ENCODE data around the gene GUCA1A. TPM values are rescaled to one million over a fixed set of nuclear protein-coding genes. Genes with fewer than 3 reads are reported as not detected.

Gene GUCA1A
- total RNA-seq, 1 experiment from 2014 or later, result 17.2 TPM

DNA sequence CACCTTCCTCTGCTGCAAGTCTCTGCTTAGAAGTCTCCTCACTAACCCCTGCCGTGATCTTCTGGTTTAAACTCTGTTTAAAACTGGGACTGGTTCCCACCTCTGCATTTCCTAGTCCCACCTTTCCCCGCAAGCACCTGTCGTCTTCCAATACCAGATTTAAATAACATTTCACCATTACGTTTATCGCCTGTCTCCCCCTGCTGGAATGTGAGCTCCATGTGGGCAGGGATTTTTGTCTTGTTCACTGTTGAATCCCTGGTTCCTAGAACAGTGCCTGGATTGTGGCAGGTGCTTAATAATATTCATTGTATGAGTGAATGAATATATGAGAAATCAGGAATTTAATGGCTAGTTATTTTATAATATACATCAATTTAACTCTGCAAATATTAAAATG lies 2.7 kb downstream of the GUCA1A start:
- Histone ChIP-seq H2AK5ac (ENCODE audit: insufficient read length, low read length) (no peak overlapping the region), H4K91ac (ENCODE audit: insufficient read length, low read depth, low read length) (no peak overlapping the region), H2BK15ac (ENCODE audit: low read depth, low read length) (no peak overlapping the region), H3K27me3 (ENCODE audit: insufficient read depth, low read length) (no peaks in the 10 kb centered on the region), H4K8ac (replicated peaks; ENCODE audit: insufficient read length, low read depth, low read length) (no peak overlapping the region), H3K4ac (ENCODE audit: low read depth, low read length) (no peak overlapping the region), H2BK5ac (ENCODE audit: insufficient read length, low read length) (no peak overlapping the region), H3T11ph (ENCODE audit: low read length) (no peak overlapping the region), H3K9ac (ENCODE audit: extremely low read depth, insufficient read length, low read length) (no peak overlapping the region), H2BK20ac (ENCODE audit: low read depth, low read length, poor library complexity, severe bottlenecking) (no peak overlapping the region), H3K18ac (ENCODE audit: insufficient read length, low read depth, low read length) (no peak overlapping the region), H2BK12ac (ENCODE audit: insufficient read length, low read depth, low read length) (no peak overlapping the region), H3K27ac (ENCODE audit: insufficient read length, low read depth, low read length) (no peak overlapping the region), H3K9me3 (ENCODE audit: control insufficient read depth, low read depth, low read length) (no peaks in the 10 kb centered on the region), H2BK120ac (ENCODE audit: low read depth, low read length, poor library complexity, severe bottlenecking) (no peak overlapping the region), H3K14ac (ENCODE audit: insufficient read depth, low read length) (no peak overlapping the region), H2AFZ (ENCODE audit: low read length) (no peak overlapping the region), H4K5ac (ENCODE audit: insufficient read length, low read depth, low read length) (no peak overlapping the region), H3K23me2 (ENCODE audit: insufficient read length, low read depth, low read length, poor library complexity, severe bottlenecking) (peaks cover 13% of the 10 kb centered on the region), H3K79me2 (ENCODE audit: insufficient read depth, low read length) (no peaks in the 10 kb centered on the region), H3K4me1 (ENCODE audit: insufficient read depth, low read length) (no peaks in the 10 kb centered on the region; the same call in 1 of the 2 replicates), H4K20me1 (ENCODE audit: control insufficient read depth, insufficient read depth, insufficient read length) (no peaks in the 10 kb centered on the region), H3K56ac (ENCODE audit: insufficient read length, low read depth, low read length) (no peak overlapping the region), H3K79me1 (ENCODE audit: insufficient read depth, low read depth, low read length, poor library complexity, severe bottlenecking) (no peaks in the 10 kb centered on the region), H3K4me2 (ENCODE audit: insufficient read depth, insufficient read length, low read length) (no peak overlapping the region), H3K23ac (ENCODE audit: insufficient read length, low read depth, low read length) (no peak overlapping the region)
- Mint-ChIP-seq H3K27me3 (ENCODE audit: low read depth) (no peaks in the 10 kb centered on the region; the same call in 1 of the 2 replicates), H3K27ac (peak overlapping the region in 2 of 3 experiments; percentile 89 to 96; a peak in 5 of 7 replicates), H3K9me3 (no peaks in the 10 kb centered on the region; a peak in 1 of 5 replicates), H3K36me3 (ENCODE audit: insufficient read depth in 1 of 3, low read depth in 3 of 3) (peaks cover 3 to 7% (median 4%) of the 10 kb centered on the region in 3 experiments; a peak in 5 of 7 replicates), H3K4me1 (peaks cover 48 to 59% of the 10 kb centered on the region in 2 experiments), H3K4me3 (no peak overlapping the region; a peak in 1 of 5 replicates)
- DNase-seq, result peak; percentile 46
- WGBS (ENCODE audit: extremely low coverage, insufficient read length, low lambda C conversion rate), result 100% methylated on average over 2 of the region's 5 CpGs
- TF ChIP-seq, protein P1, sequence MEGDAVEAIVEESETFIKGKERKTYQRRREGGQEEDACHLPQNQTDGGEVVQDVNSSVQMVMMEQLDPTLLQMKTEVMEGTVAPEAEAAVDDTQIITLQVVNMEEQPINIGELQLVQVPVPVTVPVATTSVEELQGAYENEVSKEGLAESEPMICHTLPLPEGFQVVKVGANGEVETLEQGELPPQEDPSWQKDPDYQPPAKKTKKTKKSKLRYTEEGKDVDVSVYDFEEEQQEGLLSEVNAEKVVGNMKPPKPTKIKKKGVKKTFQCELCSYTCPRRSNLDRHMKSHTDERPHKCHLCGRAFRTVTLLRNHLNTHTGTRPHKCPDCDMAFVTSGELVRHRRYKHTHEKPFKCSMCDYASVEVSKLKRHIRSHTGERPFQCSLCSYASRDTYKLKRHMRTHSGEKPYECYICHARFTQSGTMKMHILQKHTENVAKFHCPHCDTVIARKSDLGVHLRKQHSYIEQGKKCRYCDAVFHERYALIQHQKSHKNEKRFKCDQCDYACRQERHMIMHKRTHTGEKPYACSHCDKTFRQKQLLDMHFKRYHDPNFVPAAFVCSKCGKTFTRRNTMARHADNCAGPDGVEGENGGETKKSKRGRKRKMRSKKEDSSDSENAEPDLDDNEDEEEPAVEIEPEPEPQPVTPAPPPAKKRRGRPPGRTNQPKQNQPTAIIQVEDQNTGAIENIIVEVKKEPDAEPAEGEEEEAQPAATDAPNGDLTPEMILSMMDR (conservative IDR thresholded peaks at IDR 0.05), result peak; percentile 67
